ENCODE results near the gene CCR9. TPM values are rescaled to one million over a fixed set of nuclear protein-coding genes. Genes with fewer than 3 reads are reported as not detected.

Gene CCR9
- total and polyA plus RNA-seq, 2 experiments from 2014 or later, result not detected

DNA sequence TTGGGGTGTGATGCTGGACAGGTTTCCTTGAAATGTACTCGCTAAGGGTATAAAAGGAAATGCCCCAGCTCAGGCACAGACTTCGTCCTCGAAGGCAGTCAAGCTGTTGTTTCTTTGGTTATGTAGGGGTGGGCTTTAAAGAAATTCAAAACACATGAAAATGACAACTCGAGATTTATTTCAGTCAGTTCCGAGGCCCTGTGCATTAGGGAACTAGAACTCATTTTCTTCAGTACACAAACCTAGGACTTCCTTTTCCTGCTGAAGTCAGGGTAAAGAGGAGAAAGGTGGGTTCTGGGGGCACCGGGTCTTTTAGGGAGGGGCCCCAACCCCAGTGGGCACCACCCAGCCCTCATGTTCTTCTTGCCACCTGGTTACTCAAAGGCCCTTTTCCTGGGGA, 7.7 kb downstream of the CCR9 start:
- H3K79me2 ChIP-seq (replicated peaks; ENCODE audit: insufficient read depth), result no peaks in the 10 kb centered on the region
- H4K20me1 ChIP-seq (replicated peaks; ENCODE audit: insufficient read depth), result no peaks in the 10 kb centered on the region; the same call in 1 of the 2 replicates
- no peaks in the 10 kb centered on the region for H3K36me3 ChIP-seq (ENCODE audit: insufficient read depth)
- H3F3A ChIP-seq (replicated peaks; ENCODE audit: low read depth), result no peaks in the 10 kb centered on the region
- Mint-ChIP-seq H3K4me3 (no peak overlapping the region), H3K4me1 (peaks cover 6% of the 10 kb centered on the region; the same call in 2 of the 3 replicates), H3K36me3 (ENCODE audit: low read depth) (no peaks in the 10 kb centered on the region), H3K27ac (no peak overlapping the region), H3K27me3 (ENCODE audit: insufficient read depth, low read depth, poor library complexity) (peaks cover 4% of the 10 kb centered on the region), H3K9me3 (no peaks in the 10 kb centered on the region)
- H3K4me1 ChIP-seq (ENCODE audit: insufficient read depth), result no peaks in the 10 kb centered on the region
- H2AFZ ChIP-seq, result no peak overlapping the region
- ATAC-seq (no peak), DNase-seq (ENCODE audit: low spot score) (no peak)
- H3K27me3 ChIP-seq (ENCODE audit: insufficient read depth), result no peaks in the 10 kb centered on the region
- no peak overlapping the region for H3K4me3 ChIP-seq
- no peak overlapping the region for H3K27ac ChIP-seq (ENCODE audit: low read depth)
- H3K9me2 ChIP-seq (ENCODE audit: insufficient read depth), result no peaks in the 10 kb centered on the region
- H3K4me2 ChIP-seq, result no peak overlapping the region
- TF ChIP-seq POLR2AphosphoS5 (IDR thresholded peaks at IDR 0.05; ENCODE audit: low read depth) (no peak), EZH2phosphoT487 (IDR thresholded peaks at IDR 0.05; ENCODE audit: unreplicated experiment) (no peak)

DNA sequence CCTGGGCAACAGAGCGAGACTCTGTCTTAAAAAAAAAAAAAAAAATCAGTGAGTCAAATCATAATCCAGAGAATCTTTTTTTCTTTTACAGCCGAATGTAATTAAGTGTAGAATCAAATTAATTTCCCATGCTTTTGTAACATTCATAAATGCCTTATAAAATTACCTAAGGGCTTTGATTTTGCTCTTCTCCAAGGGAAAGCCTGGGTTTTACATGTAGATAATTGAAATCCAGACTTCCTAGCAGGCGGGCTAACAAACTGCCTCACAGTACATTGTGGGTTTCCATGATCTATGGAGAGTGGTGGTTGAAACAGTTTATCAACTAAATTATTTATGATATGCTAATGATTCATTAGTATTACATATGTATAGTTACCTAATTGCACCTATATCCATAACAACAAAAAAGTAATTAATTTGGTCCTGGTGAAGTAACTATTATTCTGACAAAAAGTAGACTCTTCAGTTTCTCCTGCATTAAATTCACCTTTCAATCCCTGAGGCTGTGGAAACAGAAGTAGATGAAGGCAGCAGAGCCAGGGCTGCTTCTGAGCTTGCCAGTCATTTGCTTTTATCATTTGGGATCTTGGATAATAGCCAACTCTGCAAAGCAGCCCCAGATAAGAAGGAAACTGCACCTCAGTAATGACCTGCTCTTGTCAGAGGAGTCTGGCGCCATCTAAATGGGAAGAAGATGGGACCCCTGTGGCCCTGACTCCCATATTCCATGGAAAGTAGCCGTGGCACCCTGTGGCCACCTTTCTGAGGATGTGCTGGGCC, 9.5 kb downstream of the CCR9 start:
- Histone ChIP-seq H3K36me3 (ENCODE audit: insufficient read depth) (no peaks in the 10 kb centered on the region), H3K4me3 (no peak overlapping the region), H2AFZ (no peak overlapping the region), H3K4me1 (ENCODE audit: insufficient read depth) (no peaks in the 10 kb centered on the region), H3K79me2 (replicated peaks; ENCODE audit: insufficient read depth) (no peaks in the 10 kb centered on the region), H4K20me1 (replicated peaks; ENCODE audit: insufficient read depth) (no peaks in the 10 kb centered on the region; the same call in 1 of the 2 replicates), H3K27me3 (ENCODE audit: insufficient read depth) (no peaks in the 10 kb centered on the region), H3K27ac (ENCODE audit: low read depth) (no peak overlapping the region), H3K4me2 (no peak overlapping the region), H3F3A (replicated peaks; ENCODE audit: low read depth) (no peaks in the 10 kb centered on the region), H3K9me2 (ENCODE audit: insufficient read depth) (no peaks in the 10 kb centered on the region)
- Mint-ChIP-seq H3K4me1 (peaks cover 6% of the 10 kb centered on the region; the same call in 2 of the 3 replicates), H3K36me3 (ENCODE audit: low read depth) (no peaks in the 10 kb centered on the region), H3K27ac (no peak overlapping the region), H3K4me3 (no peak overlapping the region), H3K27me3 (ENCODE audit: insufficient read depth, low read depth, poor library complexity) (peaks cover 4% of the 10 kb centered on the region), H3K9me3 (no peaks in the 10 kb centered on the region)
- no peak for TF ChIP-seq NANOG (IDR thresholded peaks at IDR 0.05; ENCODE audit: borderline replicate concordance)
- no peak for TF ChIP-seq STAT1 (IDR thresholded peaks at IDR 0.05; ENCODE audit: unreplicated experiment)
- TF ChIP-seq, protein P1, sequence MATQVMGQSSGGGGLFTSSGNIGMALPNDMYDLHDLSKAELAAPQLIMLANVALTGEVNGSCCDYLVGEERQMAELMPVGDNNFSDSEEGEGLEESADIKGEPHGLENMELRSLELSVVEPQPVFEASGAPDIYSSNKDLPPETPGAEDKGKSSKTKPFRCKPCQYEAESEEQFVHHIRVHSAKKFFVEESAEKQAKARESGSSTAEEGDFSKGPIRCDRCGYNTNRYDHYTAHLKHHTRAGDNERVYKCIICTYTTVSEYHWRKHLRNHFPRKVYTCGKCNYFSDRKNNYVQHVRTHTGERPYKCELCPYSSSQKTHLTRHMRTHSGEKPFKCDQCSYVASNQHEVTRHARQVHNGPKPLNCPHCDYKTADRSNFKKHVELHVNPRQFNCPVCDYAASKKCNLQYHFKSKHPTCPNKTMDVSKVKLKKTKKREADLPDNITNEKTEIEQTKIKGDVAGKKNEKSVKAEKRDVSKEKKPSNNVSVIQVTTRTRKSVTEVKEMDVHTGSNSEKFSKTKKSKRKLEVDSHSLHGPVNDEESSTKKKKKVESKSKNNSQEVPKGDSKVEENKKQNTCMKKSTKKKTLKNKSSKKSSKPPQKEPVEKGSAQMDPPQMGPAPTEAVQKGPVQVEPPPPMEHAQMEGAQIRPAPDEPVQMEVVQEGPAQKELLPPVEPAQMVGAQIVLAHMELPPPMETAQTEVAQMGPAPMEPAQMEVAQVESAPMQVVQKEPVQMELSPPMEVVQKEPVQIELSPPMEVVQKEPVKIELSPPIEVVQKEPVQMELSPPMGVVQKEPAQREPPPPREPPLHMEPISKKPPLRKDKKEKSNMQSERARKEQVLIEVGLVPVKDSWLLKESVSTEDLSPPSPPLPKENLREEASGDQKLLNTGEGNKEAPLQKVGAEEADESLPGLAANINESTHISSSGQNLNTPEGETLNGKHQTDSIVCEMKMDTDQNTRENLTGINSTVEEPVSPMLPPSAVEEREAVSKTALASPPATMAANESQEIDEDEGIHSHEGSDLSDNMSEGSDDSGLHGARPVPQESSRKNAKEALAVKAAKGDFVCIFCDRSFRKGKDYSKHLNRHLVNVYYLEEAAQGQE (IDR thresholded peaks at IDR 0.05; ENCODE audit: unreplicated experiment), result no peak
- no peak for TF ChIP-seq POLR2AphosphoS5 (IDR thresholded peaks at IDR 0.05; ENCODE audit: low read depth)
- TF ChIP-seq, protein P2, sequence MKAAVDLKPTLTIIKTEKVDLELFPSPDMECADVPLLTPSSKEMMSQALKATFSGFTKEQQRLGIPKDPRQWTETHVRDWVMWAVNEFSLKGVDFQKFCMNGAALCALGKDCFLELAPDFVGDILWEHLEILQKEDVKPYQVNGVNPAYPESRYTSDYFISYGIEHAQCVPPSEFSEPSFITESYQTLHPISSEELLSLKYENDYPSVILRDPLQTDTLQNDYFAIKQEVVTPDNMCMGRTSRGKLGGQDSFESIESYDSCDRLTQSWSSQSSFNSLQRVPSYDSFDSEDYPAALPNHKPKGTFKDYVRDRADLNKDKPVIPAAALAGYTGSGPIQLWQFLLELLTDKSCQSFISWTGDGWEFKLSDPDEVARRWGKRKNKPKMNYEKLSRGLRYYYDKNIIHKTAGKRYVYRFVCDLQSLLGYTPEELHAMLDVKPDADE (IDR thresholded peaks at IDR 0.05), result no peak
- no peak for TF ChIP-seq JUNB (IDR thresholded peaks at IDR 0.05; ENCODE audit: unreplicated experiment)
- no peak for ATAC-seq
- DNase-seq (ENCODE audit: low spot score), result no peak

All from GM23338 (cell line).